Activated B cell treated with CpG ODN at 0.5 μM for 24 hours (primary cell): ENCODE measurements around the gene SGSM2. TPM values are rescaled to one million over a fixed set of nuclear protein-coding genes. Genes with fewer than 3 reads are reported as not detected.

Experiments
- ATAC-seq: fragments of 200-7000 bp; cut with Tn5 transposase; one replicate; pipeline ENCODE4 v1.10.0; 2021; ENCODE audit warnings: low read depth, mild to moderate bottlenecking, moderate library complexity
- CTCF ChIA-PET: fragments of 350-600 bp; sonication (Branson Sonifier 250); formaldehyde crosslinking; loops from one replicate; lab custom pipeline; 2021; ENCODE audit warnings: antibody characterized with exemption; lab: Charles Lee
- POLR2A ChIA-PET: fragments of 350-600 bp; sonication (Branson Sonifier 250); formaldehyde crosslinking; loops from one replicate; lab custom pipeline; 2021; ENCODE audit warnings: antibody characterized with exemption; lab: Charles Lee
- DNase-seq: peaks from one replicate; pipeline ENCODE4 v3.0.0; 2022
- H3K27ac Mint-ChIP-seq: one replicate; pipeline ENCODE4 v1.8.0; 2020; ENCODE audit warnings: mixed read lengths
- H3K27me3 Mint-ChIP-seq: one replicate; pipeline ENCODE4 v1.8.0; 2021; ENCODE audit warnings: mixed read lengths
- H3K36me3 Mint-ChIP-seq: one replicate; pipeline ENCODE4 v1.8.0; 2021; ENCODE audit warnings: low read depth, mixed read lengths
- H3K4me1 Mint-ChIP-seq: one replicate; pipeline ENCODE4 v1.8.0; 2021; ENCODE audit warnings: mixed read lengths
- H3K4me3 Mint-ChIP-seq: one replicate; pipeline ENCODE4 v1.8.0; 2020; ENCODE audit warnings: mild to moderate bottlenecking, mixed read lengths
- H3K9me3 Mint-ChIP-seq: one replicate; pipeline ENCODE4 v1.8.0; 2020; ENCODE audit warnings: mixed read lengths
- intact Hi-C: fragments of 100-400 bp; cut with micrococcal nuclease; formaldehyde crosslinking; loops from one replicate; pipeline ENCODE4 v1.15.1; 2024
- total RNA-seq: library from RNA; stranded (reverse); gene quantifications from 2 replicates; pipeline ENCODE4 v1.2.3, GENCODE V29; 2022
- TF ChIP-seq, protein P1 (sequence below): fragments of 200-600 bp; IDR thresholded peaks from one replicate; pipeline ENCODE4 v1.8.0; 2022; ENCODE audit warnings: antibody characterized with exemption, mild to moderate bottlenecking

SGSM2 gene
- total RNA-seq, 1 donor from 2014 or later: 60.5 TPM

GRCh38 chr17:2427215-2427614 lies 89.9 kb downstream of the SGSM2 start:
- ATAC-seq: no peak
- intact Hi-C loops: no loop called here
- Mint-ChIP-seq H3K36me3 (peaks cover 38% of the 10 kb centered on the region), H3K4me1 (no peaks in the 10 kb centered on the region), H3K27ac (no peak overlapping the region), H3K9me3 (no peaks in the 10 kb centered on the region), H3K4me3 (no peak overlapping the region), H3K27me3 (no peaks in the 10 kb centered on the region)
- TF ChIP-seq, protein P1, sequence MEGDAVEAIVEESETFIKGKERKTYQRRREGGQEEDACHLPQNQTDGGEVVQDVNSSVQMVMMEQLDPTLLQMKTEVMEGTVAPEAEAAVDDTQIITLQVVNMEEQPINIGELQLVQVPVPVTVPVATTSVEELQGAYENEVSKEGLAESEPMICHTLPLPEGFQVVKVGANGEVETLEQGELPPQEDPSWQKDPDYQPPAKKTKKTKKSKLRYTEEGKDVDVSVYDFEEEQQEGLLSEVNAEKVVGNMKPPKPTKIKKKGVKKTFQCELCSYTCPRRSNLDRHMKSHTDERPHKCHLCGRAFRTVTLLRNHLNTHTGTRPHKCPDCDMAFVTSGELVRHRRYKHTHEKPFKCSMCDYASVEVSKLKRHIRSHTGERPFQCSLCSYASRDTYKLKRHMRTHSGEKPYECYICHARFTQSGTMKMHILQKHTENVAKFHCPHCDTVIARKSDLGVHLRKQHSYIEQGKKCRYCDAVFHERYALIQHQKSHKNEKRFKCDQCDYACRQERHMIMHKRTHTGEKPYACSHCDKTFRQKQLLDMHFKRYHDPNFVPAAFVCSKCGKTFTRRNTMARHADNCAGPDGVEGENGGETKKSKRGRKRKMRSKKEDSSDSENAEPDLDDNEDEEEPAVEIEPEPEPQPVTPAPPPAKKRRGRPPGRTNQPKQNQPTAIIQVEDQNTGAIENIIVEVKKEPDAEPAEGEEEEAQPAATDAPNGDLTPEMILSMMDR: no peak
- DNase-seq: no peak
- ChIA-PET CTCF (interaction anchor here (0.8 kb wide), 1 partner anchor 11 kb away, joined by 5 read pairs; no protein-coding TSS in a partner anchor), POLR2A (no interaction called here)

DNA sequence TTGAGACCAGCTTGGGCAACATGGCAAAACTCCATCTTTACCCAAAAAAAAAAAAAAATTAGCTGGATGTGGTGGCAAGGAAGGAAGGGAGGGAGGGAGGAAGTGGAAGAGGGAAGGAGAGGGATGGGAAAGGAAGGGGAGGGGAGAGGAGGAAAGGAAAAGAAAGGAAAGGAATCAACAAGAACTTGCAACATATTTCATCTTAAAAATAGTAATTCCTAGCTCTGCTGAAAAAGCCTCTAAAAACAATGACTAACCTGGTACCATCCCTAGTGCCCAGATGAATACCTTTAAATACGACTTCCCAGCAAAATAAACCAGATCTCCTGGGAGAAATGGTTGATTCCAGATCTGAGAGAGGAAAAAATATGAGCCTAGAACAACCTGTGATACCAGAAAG lies 90.6 kb downstream of the SGSM2 start:
- intact Hi-C loops: no loop called here
- Mint-ChIP-seq H3K9me3 (no peaks in the 10 kb centered on the region), H3K4me1 (no peaks in the 10 kb centered on the region), H3K36me3 (peaks cover 43% of the 10 kb centered on the region), H3K4me3 (no peak overlapping the region), H3K27me3 (no peaks in the 10 kb centered on the region), H3K27ac (no peak overlapping the region)
- ChIA-PET POLR2A (no interaction called here), CTCF (interaction anchor here (0.8 kb wide), 1 partner anchor 12 kb away, joined by 5 read pairs; no protein-coding TSS in a partner anchor)
- DNase-seq: no peak
- TF ChIP-seq, protein P1: no peak
- no peak for ATAC-seq

Other genes with a start within 250 kb of the SGSM2 start
- gene SMG6, start 33.7 kb upstream of the SGSM2 start, total RNA-seq: 22.0 and 30.5 TPM in 2 replicates
- 5.7 and 8.6 TPM in 2 replicates for gene SRR, start 33.6 kb upstream of the SGSM2 start, total RNA-seq
- 46.4 and 48.5 TPM in 2 replicates for gene TSR1, start 1.0 kb upstream of the SGSM2 start, total RNA-seq
- gene MNT, start 63.6 kb downstream of the SGSM2 start, total RNA-seq: 24.3 and 31.3 TPM in 2 replicates
- 49.4 and 57.2 TPM in 2 replicates for gene METTL16, start 174.4 kb downstream of the SGSM2 start, total RNA-seq